ENCODE results near the gene SLC25A28. TPM values are rescaled to one million over a fixed set of nuclear protein-coding genes. Genes with fewer than 3 reads are reported as not detected.

SLC25A28 gene
- total RNA-seq, 2 donors from 2014 or later, result 65.5 to 69.4 TPM

DNA sequence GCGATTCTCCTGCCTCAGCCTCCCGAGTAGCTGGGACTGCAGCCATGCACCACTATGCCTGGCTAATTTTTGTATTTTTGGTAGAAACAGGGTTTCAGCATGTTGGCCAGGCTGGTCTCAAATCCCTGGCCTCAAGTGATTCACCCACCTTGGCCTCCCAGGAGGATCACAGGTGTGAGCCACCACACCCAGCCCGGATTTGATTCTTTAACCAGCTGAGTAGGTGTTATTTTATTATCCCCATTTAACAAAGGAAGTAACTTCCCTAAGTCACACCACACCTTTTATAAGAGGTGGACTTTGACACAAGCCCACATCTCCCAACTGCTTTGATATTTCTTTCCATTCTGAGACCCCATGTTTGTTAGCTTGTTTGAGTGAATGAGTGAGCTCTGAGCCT is 25.0 kb downstream of the SLC25A28 start:
- H3K4me3 Mint-ChIP-seq, result no peak overlapping the region
- ATAC-seq, result no peak
- peaks cover 9% of the 10 kb centered on the region for H3K4me1 Mint-ChIP-seq
- no peak overlapping the region for H3K27ac Mint-ChIP-seq
- H3K36me3 Mint-ChIP-seq (ENCODE audit: low read depth), result no peaks in the 10 kb centered on the region
- H3K27me3 Mint-ChIP-seq, result peaks cover 30% of the 10 kb centered on the region
- DNase-seq, result no peak
- H3K9me3 ChIP-seq (ENCODE audit: control insufficient read depth, low read length, poor library complexity, severe bottlenecking), result no peaks in the 10 kb centered on the region

DNA sequence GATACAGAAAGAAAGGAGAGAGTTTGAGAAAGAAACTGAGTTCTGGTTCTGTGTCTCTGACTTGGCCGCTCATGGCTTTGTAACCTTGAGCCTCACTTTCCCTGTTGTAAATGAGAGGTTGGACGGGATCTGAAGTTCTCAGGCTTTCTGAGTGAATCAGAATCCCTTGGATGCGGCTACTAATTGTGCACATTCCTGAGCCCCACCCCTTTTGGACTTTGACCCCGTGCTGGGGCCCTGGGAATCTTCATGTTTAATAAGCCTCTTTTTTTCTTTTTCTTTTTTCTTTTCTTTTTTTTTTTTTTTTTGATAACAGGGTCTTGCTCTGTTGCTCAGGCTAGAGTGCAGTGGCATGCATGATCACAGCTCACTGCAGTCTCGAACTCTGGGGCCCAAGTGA is 26.9 kb downstream of the SLC25A28 start:
- H3K9me3 ChIP-seq (ENCODE audit: control insufficient read depth, low read length, poor library complexity, severe bottlenecking), result no peaks in the 10 kb centered on the region
- DNase-seq (no peak), ATAC-seq (no peak)
- Mint-ChIP-seq H3K4me1 (peaks cover 3% of the 10 kb centered on the region), H3K27me3 (peaks cover 31% of the 10 kb centered on the region), H3K4me3 (no peak overlapping the region), H3K36me3 (ENCODE audit: low read depth) (no peaks in the 10 kb centered on the region), H3K27ac (no peak overlapping the region)

- peaks cover 37% of the 10 kb centered on the region for H3K27me3 Mint-ChIP-seq
- H3K4me3 Mint-ChIP-seq, result no peak overlapping the region
- no peaks in the 10 kb centered on the region for H3K4me1 Mint-ChIP-seq
- H3K27ac Mint-ChIP-seq, result no peak overlapping the region
- H3K9me3 ChIP-seq (ENCODE audit: control insufficient read depth, low read length, poor library complexity, severe bottlenecking), result no peaks in the 10 kb centered on the region
- peaks cover 3% of the 10 kb centered on the region for H3K36me3 Mint-ChIP-seq (ENCODE audit: low read depth)
- DNase-seq (no peak), ATAC-seq (no peak)
Measured at GRCh38 chr10:99590799-99591198, 29.4 kb downstream of the SLC25A28 start.

- Mint-ChIP-seq H3K36me3 (ENCODE audit: low read depth) (peaks cover 5% of the 10 kb centered on the region), H3K27ac (no peak overlapping the region), H3K27me3 (peaks cover 36% of the 10 kb centered on the region), H3K4me3 (no peak overlapping the region), H3K4me1 (no peaks in the 10 kb centered on the region)
- no peak for ATAC-seq
- no peaks in the 10 kb centered on the region for H3K9me3 ChIP-seq (ENCODE audit: control insufficient read depth, low read length, poor library complexity, severe bottlenecking)
- no peak for DNase-seq
Measured at GRCh38 chr10:99583687-99584086, 36.6 kb downstream of the SLC25A28 start.

DNA sequence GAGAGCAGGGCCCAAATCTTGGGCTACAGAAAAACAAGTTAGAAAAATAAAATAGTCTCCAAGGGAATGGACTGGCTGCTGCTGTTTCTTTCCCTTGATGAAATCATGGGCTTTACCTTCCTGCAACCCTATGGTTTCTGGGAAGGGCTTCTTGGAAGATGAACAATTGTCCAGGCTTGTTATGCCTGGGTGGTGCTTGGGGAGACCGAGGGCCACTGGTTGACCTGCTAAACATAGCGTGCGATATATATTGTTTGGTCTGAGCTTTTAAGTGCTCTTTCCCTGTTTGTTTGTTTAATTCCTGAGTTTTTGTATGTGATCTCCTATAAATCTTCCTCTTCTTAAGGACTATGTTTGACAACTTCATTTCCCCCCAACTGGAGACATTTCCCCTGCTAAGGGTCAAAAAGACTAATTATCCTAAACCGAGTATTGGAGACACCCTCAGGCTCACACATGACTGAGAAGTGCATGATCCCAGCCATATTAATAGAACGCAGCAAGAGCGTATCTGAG is 37.9 kb downstream of the SLC25A28 start:
- H3K9me3 ChIP-seq (ENCODE audit: control insufficient read depth, low read length, poor library complexity, severe bottlenecking), result no peaks in the 10 kb centered on the region
- ATAC-seq, result no peak
- no peak for DNase-seq
- H3K27me3 Mint-ChIP-seq, result peaks cover 36% of the 10 kb centered on the region
- no peak overlapping the region for H3K4me3 Mint-ChIP-seq
- H3K36me3 Mint-ChIP-seq (ENCODE audit: low read depth), result peaks cover 2% of the 10 kb centered on the region
- H3K27ac Mint-ChIP-seq, result no peak overlapping the region
- no peaks in the 10 kb centered on the region for H3K4me1 Mint-ChIP-seq

DNA sequence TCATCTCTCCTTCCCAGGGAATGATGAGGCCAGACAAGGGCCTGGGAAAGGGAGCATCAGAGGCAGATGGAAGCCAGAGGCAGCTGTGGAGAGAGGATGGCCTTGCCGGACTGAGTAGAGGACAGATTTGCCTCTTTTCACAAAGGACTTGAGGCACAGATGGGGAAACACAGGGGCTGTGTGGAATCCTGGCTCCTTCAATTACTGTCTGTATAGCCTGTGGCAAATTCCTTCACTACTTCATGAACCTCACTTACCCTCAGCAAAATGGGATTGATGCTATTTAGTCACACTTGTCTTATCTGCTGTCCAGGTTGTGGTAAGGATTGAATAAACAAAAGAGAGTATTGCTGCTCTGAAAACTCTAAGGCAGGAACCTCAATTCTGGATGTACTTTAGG is 40.3 kb downstream of the SLC25A28 start:
- Mint-ChIP-seq H3K27ac (no peak overlapping the region), H3K27me3 (peaks cover 27% of the 10 kb centered on the region), H3K36me3 (ENCODE audit: low read depth) (peaks cover 2% of the 10 kb centered on the region), H3K4me1 (no peaks in the 10 kb centered on the region), H3K4me3 (no peak overlapping the region)
- DNase-seq (no peak), ATAC-seq (no peak)
- H3K9me3 ChIP-seq (ENCODE audit: control insufficient read depth, low read length, poor library complexity, severe bottlenecking), result no peaks in the 10 kb centered on the region

DNA sequence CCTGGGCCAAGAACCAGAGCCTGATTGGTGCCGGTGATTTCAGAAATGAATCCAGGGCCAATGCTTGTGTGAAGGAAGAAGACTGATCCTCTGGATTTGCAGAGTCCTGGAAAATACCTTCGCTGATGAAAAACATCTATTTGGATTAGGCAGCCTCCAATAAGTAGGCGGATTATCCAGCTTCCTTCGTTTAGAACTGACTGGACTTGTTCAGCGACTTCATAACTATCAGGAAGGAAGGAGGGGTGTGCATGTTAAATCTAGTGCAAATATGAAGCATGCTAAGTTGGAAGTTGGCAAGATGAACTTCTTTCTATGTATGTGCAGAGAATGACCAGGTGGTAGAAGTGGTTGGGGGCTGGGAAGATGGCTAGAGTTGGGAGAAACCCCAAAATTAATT is 46.4 kb downstream of the SLC25A28 start:
- no peak for ATAC-seq
- Mint-ChIP-seq H3K27ac (no peak overlapping the region), H3K4me1 (no peaks in the 10 kb centered on the region), H3K27me3 (peaks cover 45% of the 10 kb centered on the region), H3K36me3 (ENCODE audit: low read depth) (no peaks in the 10 kb centered on the region), H3K4me3 (no peak overlapping the region)
- DNase-seq, result no peak
- H3K9me3 ChIP-seq (ENCODE audit: control insufficient read depth, low read length, poor library complexity, severe bottlenecking), result no peaks in the 10 kb centered on the region

DNA sequence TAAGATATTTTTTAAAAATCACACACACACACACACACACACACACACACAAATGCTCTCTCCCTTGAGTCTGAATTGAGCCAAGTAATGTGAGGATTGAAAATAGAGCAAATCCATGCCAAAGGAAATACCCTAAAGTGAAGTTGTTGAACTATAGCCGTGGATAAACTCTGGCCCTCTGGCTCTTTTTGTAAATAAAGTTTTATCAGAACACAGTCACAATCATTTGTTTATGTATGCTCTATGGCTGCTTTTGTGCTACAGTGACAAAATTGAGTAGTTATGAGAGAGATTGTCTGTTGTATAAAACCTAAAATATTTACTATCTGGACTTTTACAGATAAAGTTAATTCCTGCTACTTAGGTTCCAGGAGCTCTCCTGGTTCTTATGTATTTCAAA is 48.4 kb downstream of the SLC25A28 start:
- Mint-ChIP-seq H3K4me3 (no peak overlapping the region), H3K36me3 (ENCODE audit: low read depth) (no peaks in the 10 kb centered on the region), H3K27ac (no peak overlapping the region), H3K27me3 (peaks cover 48% of the 10 kb centered on the region), H3K4me1 (no peaks in the 10 kb centered on the region)
- ATAC-seq, result no peak
- H3K9me3 ChIP-seq (ENCODE audit: control insufficient read depth, low read length, poor library complexity, severe bottlenecking), result no peaks in the 10 kb centered on the region
- DNase-seq, result no peak

GRCh38 chr10:99569961-99570360 is 50.3 kb downstream of the SLC25A28 start:
- no peaks in the 10 kb centered on the region for H3K9me3 ChIP-seq (ENCODE audit: control insufficient read depth, low read length, poor library complexity, severe bottlenecking)
- H3K4me1 Mint-ChIP-seq, result peaks cover 2% of the 10 kb centered on the region
- H3K27me3 Mint-ChIP-seq, result peaks cover 57% of the 10 kb centered on the region
- no peak for ATAC-seq
- H3K4me3 Mint-ChIP-seq, result no peak overlapping the region
- no peak for DNase-seq
- peaks cover 2% of the 10 kb centered on the region for H3K36me3 Mint-ChIP-seq (ENCODE audit: low read depth)
- H3K27ac Mint-ChIP-seq, result no peak overlapping the region

DNA sequence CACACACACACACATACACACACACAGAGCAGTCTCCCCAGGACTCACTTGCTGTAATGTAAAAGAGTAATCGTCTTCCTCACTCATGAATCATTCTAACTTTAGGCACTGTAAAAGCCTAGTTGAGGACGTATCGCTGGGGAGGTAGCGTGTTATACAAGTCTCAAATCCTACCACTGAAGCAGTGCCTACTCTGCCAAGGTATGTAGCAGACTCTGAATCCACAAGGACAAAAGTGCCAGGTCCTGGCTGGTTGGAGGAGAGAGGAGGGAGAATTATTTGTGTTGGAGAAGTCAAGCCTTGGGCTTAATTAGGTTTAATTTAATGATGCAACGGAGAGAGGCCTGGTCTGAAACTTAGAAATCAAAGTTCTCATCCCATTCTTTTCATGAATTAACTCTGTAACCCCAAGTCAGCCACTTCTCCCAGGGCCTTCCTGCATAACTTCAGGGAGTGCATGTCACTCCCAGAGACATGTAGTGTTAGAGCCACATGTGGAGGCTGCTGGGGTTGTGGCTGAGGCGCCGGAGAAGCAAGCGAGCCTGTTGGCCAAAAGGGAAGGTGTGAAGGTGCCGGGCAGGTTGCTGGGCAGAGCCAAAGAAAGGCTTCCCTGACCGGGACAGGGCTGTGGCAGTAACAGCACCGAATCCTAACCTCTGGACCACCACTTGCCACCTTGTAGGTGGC is 50.8 kb downstream of the SLC25A28 start:
- peaks cover 54% of the 10 kb centered on the region for H3K27me3 Mint-ChIP-seq
- H3K4me1 Mint-ChIP-seq, result peaks cover 2% of the 10 kb centered on the region
- H3K36me3 Mint-ChIP-seq (ENCODE audit: low read depth), result peaks cover 2% of the 10 kb centered on the region

GRCh38 chr10:99565166-99565565 is 55.1 kb downstream of the SLC25A28 start:
- H3K9me3 ChIP-seq (ENCODE audit: control insufficient read depth, low read length, poor library complexity, severe bottlenecking), result no peaks in the 10 kb centered on the region
- peaks cover 65% of the 10 kb centered on the region for H3K27me3 Mint-ChIP-seq
- H3K27ac Mint-ChIP-seq, result no peak overlapping the region
- H3K4me3 Mint-ChIP-seq, result no peak overlapping the region
- peaks cover 5% of the 10 kb centered on the region for H3K4me1 Mint-ChIP-seq
- peaks cover 2% of the 10 kb centered on the region for H3K36me3 Mint-ChIP-seq (ENCODE audit: low read depth)
- ATAC-seq, result no peak
- DNase-seq, result no peak

More for the DNA sequence above, 50.8 kb downstream of the SLC25A28 start:
- no peak for ATAC-seq
- Mint-ChIP-seq H3K4me3 (no peak overlapping the region), H3K27ac (no peak overlapping the region)
- H3K9me3 ChIP-seq (ENCODE audit: control insufficient read depth, low read length, poor library complexity, severe bottlenecking), result no peaks in the 10 kb centered on the region
- no peak for DNase-seq

- Mint-ChIP-seq H3K4me1 (peaks cover 5% of the 10 kb centered on the region), H3K36me3 (ENCODE audit: low read depth) (peaks cover 2% of the 10 kb centered on the region), H3K27ac (no peak overlapping the region), H3K4me3 (no peak overlapping the region), H3K27me3 (peaks cover 59% of the 10 kb centered on the region)
- H3K9me3 ChIP-seq (ENCODE audit: control insufficient read depth, low read length, poor library complexity, severe bottlenecking), result no peaks in the 10 kb centered on the region
- DNase-seq (no peak), ATAC-seq (no peak)
Measured at GRCh38 chr10:99564361-99564760, 55.9 kb downstream of the SLC25A28 start.

DNA sequence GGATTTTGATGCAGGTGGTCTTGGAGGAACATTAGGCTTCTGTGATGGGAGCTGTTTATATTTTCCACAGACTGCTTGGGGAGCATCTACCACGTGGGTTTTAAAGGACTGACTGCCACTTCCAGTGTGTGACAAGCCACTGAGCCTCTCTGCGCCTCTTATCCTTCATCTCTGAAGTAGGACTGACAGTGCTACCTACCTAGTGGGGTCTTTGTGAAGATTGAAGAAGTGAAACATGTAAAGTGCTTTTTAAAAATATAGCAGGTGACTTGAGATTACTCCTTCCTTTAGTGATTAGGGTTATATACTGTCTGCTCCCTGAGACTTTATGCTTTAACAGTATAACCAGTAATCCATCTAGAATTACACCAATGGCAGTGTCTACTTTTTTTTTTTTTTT is 57.6 kb downstream of the SLC25A28 start:
- ATAC-seq (no peak), DNase-seq (no peak)
- peaks cover 5% of the 10 kb centered on the region for H3K4me1 Mint-ChIP-seq
- H3K27me3 Mint-ChIP-seq, result peaks cover 51% of the 10 kb centered on the region
- no peak overlapping the region for H3K4me3 Mint-ChIP-seq
- H3K9me3 ChIP-seq (ENCODE audit: control insufficient read depth, low read length, poor library complexity, severe bottlenecking), result no peaks in the 10 kb centered on the region
- H3K36me3 Mint-ChIP-seq (ENCODE audit: low read depth), result peaks cover 2% of the 10 kb centered on the region
- no peak overlapping the region for H3K27ac Mint-ChIP-seq
